Measurements from ENCODE around the gene CD8A.
"Not testable (repeated sequence)": the region's sequence is repeated elsewhere in the genome, so short reads cannot be mapped to it uniquely, and the experiment has no call there.

Gene CD8A

GRCh38 chr2:86776532-86776931 is 14.2 kb downstream of the CD8A start:
- DNase-seq (ENCODE audit: low spot score) = no peak

GRCh38 chr2:86775338-86775737 is 15.4 kb downstream of the CD8A start:
- DNase-seq (ENCODE audit: low spot score) = no peak

- no peak for DNase-seq (ENCODE audit: low spot score)
Measured at GRCh38 chr2:86774862-86775261, 15.9 kb downstream of the CD8A start.

GRCh38 chr2:86772611-86773010 is 18.1 kb downstream of the CD8A start:
- no peak for DNase-seq (ENCODE audit: low spot score)

GRCh38 chr2:86770816-86771301 is 19.9 kb downstream of the CD8A start:
- DNase-seq (ENCODE audit: low spot score) = no peak

- DNase-seq (ENCODE audit: low spot score) = no peak
Measured at GRCh38 chr2:86769838-86770237, 20.9 kb downstream of the CD8A start.

- DNase-seq (ENCODE audit: low spot score) = no peak
Measured at GRCh38 chr2:86768189-86768949, 22.3 kb downstream of the CD8A start.

- no peak for DNase-seq (ENCODE audit: low spot score)
Measured at GRCh38 chr2:86765310-86765695, 25.4 kb downstream of the CD8A start.

- DNase-seq (ENCODE audit: low spot score) = peak; percentile 44
Measured at GRCh38 chr2:86764661-86765309, 25.9 kb downstream of the CD8A start.

GRCh38 chr2:86760371-86760770 is 30.3 kb downstream of the CD8A start:
- DNase-seq (ENCODE audit: low spot score) = no peak

- no peak for DNase-seq (ENCODE audit: low spot score)
Measured at GRCh38 chr2:86758405-86758804, 32.3 kb downstream of the CD8A start.

GRCh38 chr2:86753606-86754005 is 37.1 kb downstream of the CD8A start:
- DNase-seq (ENCODE audit: low spot score) = no peak

GRCh38 chr2:86752934-86753333 is 37.8 kb downstream of the CD8A start:
- DNase-seq (ENCODE audit: low spot score) = no peak

- no peak for DNase-seq (ENCODE audit: low spot score)
Measured at GRCh38 chr2:86751778-86752177, 38.9 kb downstream of the CD8A start.

- DNase-seq (ENCODE audit: low spot score) = no peak
Measured at GRCh38 chr2:86750240-86750839, 40.4 kb downstream of the CD8A start.

- peak; percentile 24 for DNase-seq (ENCODE audit: low spot score)
Measured at GRCh38 chr2:86747711-86748639, 42.7 kb downstream of the CD8A start.

- DNase-seq (ENCODE audit: low spot score) = no peak
Measured at GRCh38 chr2:86746939-86747338, 43.8 kb downstream of the CD8A start.

GRCh38 chr2:86744152-86744551 is 46.6 kb downstream of the CD8A start:
- no peak for DNase-seq (ENCODE audit: low spot score)

- not testable (repeated sequence) for DNase-seq (ENCODE audit: low spot score)
Measured at GRCh38 chr2:86741889-86742498, 48.7 kb downstream of the CD8A start.

- not testable (repeated sequence) for DNase-seq (ENCODE audit: low spot score)
Measured at GRCh38 chr2:86739889-86740288, 50.8 kb downstream of the CD8A start.

GRCh38 chr2:86739485-86739884 is 51.2 kb downstream of the CD8A start:
- not testable (repeated sequence) for DNase-seq (ENCODE audit: low spot score)

GRCh38 chr2:86734896-86735295 is 55.8 kb downstream of the CD8A start:
- DNase-seq (ENCODE audit: low spot score) = not testable (repeated sequence)
